Vagina (tissue), 2 donors: Measurements from ENCODE around the gene NAGLU. TPM values are rescaled to one million over a fixed set of nuclear protein-coding genes. Genes with fewer than 3 reads are reported as not detected.

ENCODE experiments used
- DNase-seq, 2 donors: peaks; one replicate each; pipeline ENCODE4 v3.0.0-alpha.2; 2017; ENCODE audit errors: extremely low spot score in 2 of 2
- H3K27ac ChIP-seq: fragments of 200-600 bp; sonication (generic); one replicate; pipeline ENCODE4 v1.5.1; 2019
- H3K27me3 ChIP-seq: fragments of 200-600 bp; sonication (generic); one replicate; pipeline ENCODE4 v1.5.1; 2019
- H3K36me3 ChIP-seq, 2 donors: fragments of 200-600 bp; sonication (generic); one replicate each; pipeline ENCODE4 v1.5.1; 2017 to 2019
- H3K4me1 ChIP-seq: fragments of 200-600 bp; sonication (generic); one replicate; pipeline ENCODE4 v1.5.1; 2019
- H3K4me3 ChIP-seq, 2 donors: fragments of 200-600 bp; sonication (generic); 1 replicate in 1 of 2; 2 replicates in 1 of 2; pipeline ENCODE4 v1.5.1; 2016 to 2019
- H3K9me3 ChIP-seq: fragments of 200-600 bp; sonication (generic); one replicate; pipeline ENCODE4 v1.5.1; 2019
- POLR2A ChIP-seq, 2 donors: fragments of 450-650 bp; IDR thresholded peaks; one replicate each; pipeline ENCODE4 v1.6.1; 2017; ENCODE audit warnings: antibody characterized with exemption in 2 of 2, mild to moderate bottlenecking in 2 of 2, moderate library complexity in 2 of 2
- POLR2AphosphoS5 ChIP-seq, 2 donors: sonication (generic); formaldehyde crosslinking; IDR thresholded peaks; one replicate each; pipeline ENCODE4 v1.9.0; 2017; ENCODE audit warnings: antibody characterized with exemption in 2 of 2, mild to moderate bottlenecking in 2 of 2, low read depth in 1 of 2; ENCODE audit not compliant: insufficient read depth in 1 of 2
- intact Hi-C: fragments of 100-400 bp; cut with DNase I; formaldehyde crosslinking; loops from one replicate; pipeline ENCODE4 v1.15.1; 2023
- total RNA-seq: library from RNA; depleted of rRNA; stranded (reverse); fragments of >200 nt; gene quantifications from one replicate; pipeline ENCODE4 v1.2.3, GENCODE V29; 2016
- TF ChIP-seq, protein P1 (sequence below), 3 experiments: fragments of 450-650 bp in 2 of 3; fragments of 200-600 bp in 1 of 3; sonication (generic) in 1 of 3; IDR thresholded peaks; one replicate each; pipeline ENCODE4 v1.5.1; 2017 to 2019; ENCODE audit warnings: antibody characterized with exemption in 3 of 3, mild to moderate bottlenecking in 2 of 3, moderate library complexity in 2 of 3

NAGLU gene
- total RNA-seq, 1 donor from 2014 or later = 24.6 TPM

DNA sequence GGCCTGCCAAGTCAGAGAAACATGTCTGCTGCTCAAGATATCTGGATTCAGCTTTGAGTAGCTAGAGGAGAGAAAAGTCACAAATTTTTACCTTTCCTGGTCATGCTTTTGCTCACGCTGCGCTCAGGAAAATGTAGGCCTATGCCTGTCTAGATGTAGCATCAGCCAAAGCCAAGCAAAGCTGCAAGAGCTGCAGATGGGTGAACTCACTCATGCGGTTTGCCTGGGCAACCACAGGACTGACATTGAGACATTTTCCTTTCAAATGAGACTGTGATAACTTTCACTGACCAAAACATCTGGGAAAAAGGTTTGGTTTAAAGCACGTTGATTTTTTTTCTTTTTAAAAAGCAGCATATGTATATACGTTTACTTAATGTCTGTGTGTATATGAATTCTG lies 34.0 kb upstream of the NAGLU start:
- TF ChIP-seq POLR2A (IDR thresholded peaks at IDR 0.05) = no peak
- TF ChIP-seq, protein P1, sequence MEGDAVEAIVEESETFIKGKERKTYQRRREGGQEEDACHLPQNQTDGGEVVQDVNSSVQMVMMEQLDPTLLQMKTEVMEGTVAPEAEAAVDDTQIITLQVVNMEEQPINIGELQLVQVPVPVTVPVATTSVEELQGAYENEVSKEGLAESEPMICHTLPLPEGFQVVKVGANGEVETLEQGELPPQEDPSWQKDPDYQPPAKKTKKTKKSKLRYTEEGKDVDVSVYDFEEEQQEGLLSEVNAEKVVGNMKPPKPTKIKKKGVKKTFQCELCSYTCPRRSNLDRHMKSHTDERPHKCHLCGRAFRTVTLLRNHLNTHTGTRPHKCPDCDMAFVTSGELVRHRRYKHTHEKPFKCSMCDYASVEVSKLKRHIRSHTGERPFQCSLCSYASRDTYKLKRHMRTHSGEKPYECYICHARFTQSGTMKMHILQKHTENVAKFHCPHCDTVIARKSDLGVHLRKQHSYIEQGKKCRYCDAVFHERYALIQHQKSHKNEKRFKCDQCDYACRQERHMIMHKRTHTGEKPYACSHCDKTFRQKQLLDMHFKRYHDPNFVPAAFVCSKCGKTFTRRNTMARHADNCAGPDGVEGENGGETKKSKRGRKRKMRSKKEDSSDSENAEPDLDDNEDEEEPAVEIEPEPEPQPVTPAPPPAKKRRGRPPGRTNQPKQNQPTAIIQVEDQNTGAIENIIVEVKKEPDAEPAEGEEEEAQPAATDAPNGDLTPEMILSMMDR (IDR thresholded peaks at IDR 0.05) = no peak
- no peak for TF ChIP-seq POLR2AphosphoS5 (IDR thresholded peaks at IDR 0.05; ENCODE audit: insufficient read depth in 1 of 2, low read depth in 1 of 2)
- no peaks in the 10 kb centered on the region for H3K27me3 ChIP-seq
- no peaks in the 10 kb centered on the region for H3K9me3 ChIP-seq
- no peak overlapping the region for H3K27ac ChIP-seq
- no peak for DNase-seq
- no peaks in the 10 kb centered on the region for H3K4me1 ChIP-seq
- peaks cover 0 to 47% of the 10 kb centered on the region in 2 donors for H3K36me3 ChIP-seq
- intact Hi-C loops = no loop called here
- no peak overlapping the region for H3K4me3 ChIP-seq

- intact Hi-C loops = no loop called here
- H3K4me1 ChIP-seq = no peaks in the 10 kb centered on the region
- H3K36me3 ChIP-seq = peaks cover 0 to 48% of the 10 kb centered on the region in 2 donors
- no peaks in the 10 kb centered on the region for H3K27me3 ChIP-seq
- DNase-seq = no peak
- TF ChIP-seq POLR2A (IDR thresholded peaks at IDR 0.05) (no peak), POLR2AphosphoS5 (IDR thresholded peaks at IDR 0.05; ENCODE audit: insufficient read depth in 1 of 2, low read depth in 1 of 2) (no peak)
- TF ChIP-seq, protein P1 (IDR thresholded peaks at IDR 0.05) = no peak
- no peaks in the 10 kb centered on the region for H3K9me3 ChIP-seq
- no peak overlapping the region for H3K27ac ChIP-seq
- H3K4me3 ChIP-seq = no peak overlapping the region
Observed at GRCh38 chr17:42502926-42503325, 33.1 kb upstream of the NAGLU start.

DNA sequence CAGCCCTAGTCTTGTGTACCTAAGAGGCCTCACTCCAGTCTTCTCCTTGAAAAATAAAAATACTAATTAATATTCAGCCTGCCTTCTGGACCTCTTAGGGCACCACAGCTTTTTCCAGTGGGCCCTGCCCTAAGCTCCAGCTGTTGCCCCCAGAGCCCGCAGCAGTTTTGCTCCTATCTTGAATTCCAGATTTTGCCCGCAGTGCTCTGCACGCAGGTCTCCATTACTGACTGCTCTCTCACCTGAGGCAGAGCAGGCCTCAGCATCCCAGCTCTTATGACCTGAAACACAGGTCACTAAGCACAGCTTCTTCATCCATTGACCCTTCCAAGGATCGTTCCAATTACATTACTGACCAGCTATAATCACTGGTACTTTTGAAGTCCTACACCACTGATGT lies 28.4 kb upstream of the NAGLU start:
- H3K9me3 ChIP-seq = no peaks in the 10 kb centered on the region
- H3K4me3 ChIP-seq = no peak overlapping the region
- no peak for DNase-seq
- H3K27ac ChIP-seq = no peak overlapping the region
- H3K4me1 ChIP-seq = peaks cover 13% of the 10 kb centered on the region
- TF ChIP-seq POLR2AphosphoS5 (IDR thresholded peaks at IDR 0.05; ENCODE audit: insufficient read depth in 1 of 2, low read depth in 1 of 2) (no peak), POLR2A (IDR thresholded peaks at IDR 0.05) (no peak)
- TF ChIP-seq, protein P1 (IDR thresholded peaks at IDR 0.05) = no peak
- peaks cover 0 to 24% of the 10 kb centered on the region in 2 donors for H3K36me3 ChIP-seq
- intact Hi-C loops = no loop called here
- H3K27me3 ChIP-seq = no peaks in the 10 kb centered on the region

- peaks cover 22% of the 10 kb centered on the region for H3K4me1 ChIP-seq
- intact Hi-C loops = no loop called here
- TF ChIP-seq, protein P1 (IDR thresholded peaks at IDR 0.05) = no peak
- TF ChIP-seq POLR2AphosphoS5 (IDR thresholded peaks at IDR 0.05; ENCODE audit: insufficient read depth in 1 of 2, low read depth in 1 of 2) = no peak
- no peak for TF ChIP-seq POLR2A (IDR thresholded peaks at IDR 0.05)
- no peak for DNase-seq
- no peak overlapping the region for H3K27ac ChIP-seq
- no peak overlapping the region for H3K4me3 ChIP-seq
- H3K36me3 ChIP-seq = peaks cover 0 to 21% of the 10 kb centered on the region in 2 donors
- H3K27me3 ChIP-seq = no peaks in the 10 kb centered on the region
- no peaks in the 10 kb centered on the region for H3K9me3 ChIP-seq
Observed at GRCh38 chr17:42508426-42509165, 27.4 kb upstream of the NAGLU start.

GRCh38 chr17:42509409-42509808 lies 26.6 kb upstream of the NAGLU start:
- H3K27ac ChIP-seq = no peak overlapping the region

More at GRCh38 chr17:42509409-42509808, 26.6 kb upstream of the NAGLU start:
- peaks cover 0 to 25% of the 10 kb centered on the region in 2 donors for H3K36me3 ChIP-seq
- H3K9me3 ChIP-seq = no peaks in the 10 kb centered on the region
- H3K27me3 ChIP-seq = no peaks in the 10 kb centered on the region
- intact Hi-C loops = no loop called here
- H3K4me1 ChIP-seq = peaks cover 30% of the 10 kb centered on the region
- no peak overlapping the region for H3K4me3 ChIP-seq
- TF ChIP-seq POLR2A (IDR thresholded peaks at IDR 0.05) (no peak), POLR2AphosphoS5 (IDR thresholded peaks at IDR 0.05; ENCODE audit: insufficient read depth in 1 of 2, low read depth in 1 of 2) (no peak)
- TF ChIP-seq, protein P1 (IDR thresholded peaks at IDR 0.05) = no peak
- no peak for DNase-seq
